ENCODE data around the gene HLA-C. TPM values are rescaled to one million over a fixed set of nuclear protein-coding genes. Genes with fewer than 3 reads are reported as not detected.

HLA-C gene
- total and polyA plus RNA-seq, 8 donors = 92.7 to 500 (median 215) TPM

DNA sequence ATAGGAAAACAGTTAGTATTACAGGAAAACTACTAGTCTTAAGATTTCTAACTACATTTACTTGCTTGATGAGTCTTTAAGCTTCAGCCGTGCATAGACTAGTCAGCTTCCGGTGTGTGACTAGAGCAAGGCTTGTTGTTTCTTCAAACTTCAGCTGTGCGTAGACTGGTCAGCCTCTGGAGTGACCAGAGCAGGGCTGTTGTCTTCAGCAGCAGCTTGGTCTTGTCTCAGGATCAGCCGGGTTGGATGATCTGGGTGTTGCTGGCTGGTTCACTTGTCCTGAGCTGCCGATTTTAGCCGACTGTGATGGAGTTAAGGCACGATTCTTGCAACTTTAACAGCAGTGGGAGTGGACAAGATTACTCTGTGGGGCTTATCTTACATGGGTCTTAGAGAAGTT, 44.7 kb downstream of the HLA-C start:
- Histone ChIP-seq H3K27me3 (peaks cover 0 to 5% (median 0%) of the 10 kb centered on the region in 3 donors), H3K36me3 (no peaks in the 10 kb centered on the region), H3K27ac (no peak overlapping the region), H3K9me3 (no peaks in the 10 kb centered on the region), H3K4me3 (no peak overlapping the region), H3K4me1 (peaks cover 0 to 12% (median 0%) of the 10 kb centered on the region in 4 donors)
- intact Hi-C loops (cut with DNase I; ENCODE audit: low total_unique reads) = no loop called here
- WGBS, 5 donors = 61 to 70% (median 67%) methylated on average over 7 of the region's 7 CpGs
- DNase-seq = no peak
- no peak for TF ChIP-seq EP300 (IDR thresholded peaks at IDR 0.05)

DNA sequence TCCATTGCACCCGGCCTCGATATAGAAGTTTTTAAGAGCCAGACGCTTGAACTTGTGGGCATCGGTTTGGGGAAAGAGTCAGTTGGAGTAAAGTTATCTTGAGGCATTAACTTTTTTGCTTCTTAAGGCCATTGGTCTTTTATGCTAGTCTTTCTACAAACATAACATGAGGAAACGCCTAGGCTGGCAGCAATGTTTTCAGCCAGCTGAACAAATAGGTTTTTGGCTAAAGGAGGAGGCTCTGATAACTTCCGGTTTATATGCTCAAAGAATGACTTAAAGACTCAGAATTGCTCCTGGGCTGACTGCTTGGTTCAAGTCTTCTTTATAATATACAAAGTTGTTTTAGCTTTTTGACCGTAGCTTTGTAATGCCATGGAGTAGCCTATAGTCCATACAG, 46.2 kb downstream of the HLA-C start:
- H3K27me3 ChIP-seq = peaks cover 0 to 5% (median 0%) of the 10 kb centered on the region in 3 donors
- no peak for TF ChIP-seq EP300 (IDR thresholded peaks at IDR 0.05)
- TF ChIP-seq POLR2AphosphoS5 (IDR thresholded peaks at IDR 0.05) = no peak
- TF ChIP-seq, protein P1, sequence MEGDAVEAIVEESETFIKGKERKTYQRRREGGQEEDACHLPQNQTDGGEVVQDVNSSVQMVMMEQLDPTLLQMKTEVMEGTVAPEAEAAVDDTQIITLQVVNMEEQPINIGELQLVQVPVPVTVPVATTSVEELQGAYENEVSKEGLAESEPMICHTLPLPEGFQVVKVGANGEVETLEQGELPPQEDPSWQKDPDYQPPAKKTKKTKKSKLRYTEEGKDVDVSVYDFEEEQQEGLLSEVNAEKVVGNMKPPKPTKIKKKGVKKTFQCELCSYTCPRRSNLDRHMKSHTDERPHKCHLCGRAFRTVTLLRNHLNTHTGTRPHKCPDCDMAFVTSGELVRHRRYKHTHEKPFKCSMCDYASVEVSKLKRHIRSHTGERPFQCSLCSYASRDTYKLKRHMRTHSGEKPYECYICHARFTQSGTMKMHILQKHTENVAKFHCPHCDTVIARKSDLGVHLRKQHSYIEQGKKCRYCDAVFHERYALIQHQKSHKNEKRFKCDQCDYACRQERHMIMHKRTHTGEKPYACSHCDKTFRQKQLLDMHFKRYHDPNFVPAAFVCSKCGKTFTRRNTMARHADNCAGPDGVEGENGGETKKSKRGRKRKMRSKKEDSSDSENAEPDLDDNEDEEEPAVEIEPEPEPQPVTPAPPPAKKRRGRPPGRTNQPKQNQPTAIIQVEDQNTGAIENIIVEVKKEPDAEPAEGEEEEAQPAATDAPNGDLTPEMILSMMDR (IDR thresholded peaks at IDR 0.05) = no peak
- no peak for TF ChIP-seq POLR2A (IDR thresholded peaks at IDR 0.05)
- H3K4me1 ChIP-seq = peaks cover 0 to 12% (median 0%) of the 10 kb centered on the region in 4 donors
- H3K27ac ChIP-seq = peak overlapping the region in 2 of 5 donors; percentile 39 to 51
- DNase-seq = peak; percentile 28 to 57
- no peaks in the 10 kb centered on the region for H3K36me3 ChIP-seq
- 26 to 40% (median 31%) methylated on average over 6 to 7 of the region's 7 CpGs for WGBS, 5 donors
- no peak overlapping the region for H3K4me3 ChIP-seq
- no peaks in the 10 kb centered on the region for H3K9me3 ChIP-seq
- intact Hi-C loops (cut with DNase I; ENCODE audit: low total_unique reads) = no loop called here

DNA sequence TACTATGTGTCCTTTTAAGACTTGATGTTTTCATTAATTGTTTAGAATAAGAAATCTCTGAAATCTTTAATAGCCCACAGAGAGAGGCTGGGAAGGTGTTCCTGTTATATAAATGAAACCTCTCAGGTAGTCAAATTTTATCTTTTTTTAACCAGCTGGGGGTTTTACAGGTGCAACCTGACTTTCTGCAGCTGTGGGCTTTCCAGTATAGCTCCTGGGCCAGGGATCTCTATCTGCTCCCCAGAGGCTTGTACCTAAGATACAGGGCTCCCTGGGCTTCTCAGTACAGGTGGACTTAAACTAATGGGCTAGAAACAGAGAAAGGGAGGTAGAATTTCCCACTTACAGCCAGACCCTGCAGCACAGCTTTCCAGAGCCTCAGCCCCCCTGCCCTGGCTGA, 49.4 kb downstream of the HLA-C start:
- TF ChIP-seq POLR2A (IDR thresholded peaks at IDR 0.05) (no peak), POLR2AphosphoS5 (IDR thresholded peaks at IDR 0.05) (no peak), EP300 (IDR thresholded peaks at IDR 0.05) (no peak)
- TF ChIP-seq, protein P1 (IDR thresholded peaks at IDR 0.05) = no peak
- Histone ChIP-seq H3K36me3 (no peaks in the 10 kb centered on the region), H3K4me1 (peaks cover 0 to 5% (median 0%) of the 10 kb centered on the region in 4 donors), H3K9me3 (no peaks in the 10 kb centered on the region), H3K4me3 (no peak overlapping the region), H3K27me3 (peaks cover 0 to 5% (median 0%) of the 10 kb centered on the region in 3 donors), H3K27ac (no peak overlapping the region)
- no peak for DNase-seq
- intact Hi-C loops (cut with DNase I; ENCODE audit: low total_unique reads) = no loop called here

Small RNA genes lying within 50 kb of the gene (small RNA-seq; reads per million reads assigned to genes)
- 0 reads per million in 4 donors for gene AL662844.1

Other genes starting within 250 kb of the HLA-C start
- not detected for gene C6orf15, start 159.5 kb downstream of the HLA-C start, total RNA-seq
- gene C6orf15, start 159.5 kb downstream of the HLA-C start, polyA plus RNA-seq = not detected
- 1 to 10 TPM in 4 of 5 donors, not detected in 1; 2.7 to 5.7 (median 4.0) TPM for gene PSORS1C1, start 157.3 kb downstream of the HLA-C start, total RNA-seq
- 1 to 10 TPM; 3.1 to 7.4 (median 3.9) TPM for gene PSORS1C1, start 157.3 kb downstream of the HLA-C start, polyA plus RNA-seq
- gene CDSN, start 151.6 kb downstream of the HLA-C start, total RNA-seq = not detected
- gene CDSN, start 151.6 kb downstream of the HLA-C start, polyA plus RNA-seq = under 1 TPM in 1 of 3 donors, not detected in 2; 0.05 TPM
- under 1 TPM in 1 of 5 donors, not detected in 4; 0.73 TPM for gene PSORS1C2, start 133.0 kb downstream of the HLA-C start, total RNA-seq
- gene PSORS1C2, start 133.0 kb downstream of the HLA-C start, polyA plus RNA-seq = 1 to 10 TPM in 1 of 3 donors, not detected in 2; 1.6 TPM
- 100 to 1,000 TPM in 1 of 5 donors, 10 to 100 TPM in 3, 1 to 10 TPM in 1; 9.7 to 201 (median 24.5) TPM for gene CCHCR1, start 114.3 kb downstream of the HLA-C start, total RNA-seq
- 10 to 100 TPM; 11.8 to 21.0 (median 12.3) TPM for gene CCHCR1, start 114.3 kb downstream of the HLA-C start, polyA plus RNA-seq
- gene TCF19, start 113.5 kb downstream of the HLA-C start, total RNA-seq = 10 to 100 TPM in 1 of 5 donors, 1 to 10 TPM in 4; 5.8 to 16.1 (median 7.1) TPM
- 1 to 10 TPM; 5.0 to 7.7 (median 7.7) TPM for gene TCF19, start 113.5 kb downstream of the HLA-C start, polyA plus RNA-seq
- 100 to 1,000 TPM in 2 of 5 donors, 10 to 100 TPM in 2, not detected in 1; 47.5 to 155 (median 113) TPM for gene POU5F1, start 101.4 kb downstream of the HLA-C start, total RNA-seq
- gene POU5F1, start 101.4 kb downstream of the HLA-C start, polyA plus RNA-seq = 10 to 100 TPM in 1 of 3 donors, 1 to 10 TPM in 2; 2.6 to 13.0 (median 6.5) TPM
- 1,000 to 10,000 TPM in 3 of 5 donors, 100 to 1,000 TPM in 2; 134 to 1,907 (median 1,119) TPM for gene HLA-B, start 85.1 kb upstream of the HLA-C start, total RNA-seq
- 100 to 1,000 TPM; 302 to 830 (median 436) TPM for gene HLA-B, start 85.1 kb upstream of the HLA-C start, polyA plus RNA-seq
- gene MICA, start 131.5 kb upstream of the HLA-C start, total RNA-seq = 10 to 100 TPM in 3 of 5 donors, 1 to 10 TPM in 2; 2.0 to 13.4 (median 11.1) TPM
- gene MICA, start 131.5 kb upstream of the HLA-C start, polyA plus RNA-seq = 10 to 100 TPM in 2 of 3 donors, 1 to 10 TPM in 1; 9.9 to 13.6 (median 13.1) TPM
- 1 to 10 TPM in 1 of 5 donors, under 1 TPM in 2, not detected in 2; 0.29 to 1.7 (median 0.89) TPM for gene MICB, start 226.1 kb upstream of the HLA-C start, total RNA-seq
- 1 to 10 TPM in 1 of 3 donors, under 1 TPM in 2; 0.76 to 1.4 (median 0.83) TPM for gene MICB, start 226.1 kb upstream of the HLA-C start, polyA plus RNA-seq